HEK293T (cell line): ENCODE data around the gene TTBK1.

Experiments used
- CTCF ChIA-PET: fragments of 350-600 bp; formaldehyde crosslinking; extraction: SDS; loops from one replicate; lab custom pipeline; 2021; ENCODE audit warnings: antibody characterized with exemption, inconsistent platforms; lab: Yijun Ruan, JAX
- POLR2A ChIA-PET: fragments of 350-600 bp; formaldehyde crosslinking; extraction: SDS; loops from one replicate; lab custom pipeline; 2020; ENCODE audit warnings: antibody characterized with exemption, inconsistent platforms; lab: Yijun Ruan, JAX
- DNase-seq: peaks from one replicate; pipeline ENCODE4 v3.0.0; 2012; ENCODE audit warnings: mixed read lengths; ENCODE audit errors: extremely low spot score
- ARNT ChIP-seq: fragments of 450-650 bp; IDR thresholded peaks from 2 replicates; pipeline ENCODE4 v1.6.1; 2017; ENCODE audit warnings: mild to moderate bottlenecking
- BHLHE40 ChIP-seq: fragments of 450-650 bp; IDR thresholded peaks from 2 replicates; pipeline ENCODE4 v1.6.1; 2016; ENCODE audit warnings: mild to moderate bottlenecking, moderate library complexity, borderline replicate concordance
- CTBP1 ChIP-seq: fragments of 450-650 bp; IDR thresholded peaks from 2 replicates; pipeline ENCODE4 v1.6.1; 2016; ENCODE audit warnings: borderline replicate concordance
- ELF4 ChIP-seq: fragments of 450-650 bp; IDR thresholded peaks from 2 replicates; pipeline ENCODE4 v1.6.1; 2017; ENCODE audit warnings: antibody characterized with exemption
- FOXA1 ChIP-seq: fragments of 450-650 bp; IDR thresholded peaks from 2 replicates; pipeline ENCODE4 v1.6.1; 2016; ENCODE audit warnings: mild to moderate bottlenecking
- FOXK2 ChIP-seq: fragments of 450-650 bp; IDR thresholded peaks from 2 replicates; pipeline ENCODE4 v1.6.1; 2016; ENCODE audit warnings: mild to moderate bottlenecking
- FOXM1 ChIP-seq: fragments of 450-650 bp; IDR thresholded peaks from 2 replicates; pipeline ENCODE4 v1.6.1; 2017; ENCODE audit warnings: mild to moderate bottlenecking, borderline replicate concordance
- HDGF ChIP-seq: fragments of 450-650 bp; IDR thresholded peaks from 2 replicates; pipeline ENCODE4 v1.6.1; 2017; ENCODE audit warnings: antibody characterized with exemption, borderline replicate concordance
- L3MBTL2 ChIP-seq: fragments of 450-650 bp; conservative IDR thresholded peaks from 2 replicates; pipeline ENCODE4 v1.6.1; 2016; ENCODE audit warnings: mild to moderate bottlenecking
- LEF1 ChIP-seq: fragments of 450-650 bp; IDR thresholded peaks from 2 replicates; pipeline ENCODE4 v1.6.1; 2017; ENCODE audit warnings: mild to moderate bottlenecking, borderline replicate concordance
- NFRKB ChIP-seq: fragments of 450-650 bp; IDR thresholded peaks from 2 replicates; pipeline ENCODE4 v1.6.1; 2016; ENCODE audit warnings: mild to moderate bottlenecking, moderate library complexity
- PKNOX1 ChIP-seq: fragments of 450-650 bp; IDR thresholded peaks from 2 replicates; pipeline ENCODE4 v1.6.1; 2016
- SP1 ChIP-seq: fragments of 450-650 bp; IDR thresholded peaks from 2 replicates; pipeline ENCODE4 v1.6.1; 2017
- SUZ12 ChIP-seq: fragments of 450-650 bp; IDR thresholded peaks from 2 replicates; pipeline ENCODE4 v1.6.1; 2016; ENCODE audit warnings: mild to moderate bottlenecking
- TARDBP ChIP-seq: fragments of 450-650 bp; IDR thresholded peaks from 2 replicates; pipeline ENCODE4 v1.6.1; 2016
- ZNF384 ChIP-seq: fragments of 450-650 bp; IDR thresholded peaks from 2 replicates; pipeline ENCODE4 v1.6.1; 2016

TTBK1 gene

DNA sequence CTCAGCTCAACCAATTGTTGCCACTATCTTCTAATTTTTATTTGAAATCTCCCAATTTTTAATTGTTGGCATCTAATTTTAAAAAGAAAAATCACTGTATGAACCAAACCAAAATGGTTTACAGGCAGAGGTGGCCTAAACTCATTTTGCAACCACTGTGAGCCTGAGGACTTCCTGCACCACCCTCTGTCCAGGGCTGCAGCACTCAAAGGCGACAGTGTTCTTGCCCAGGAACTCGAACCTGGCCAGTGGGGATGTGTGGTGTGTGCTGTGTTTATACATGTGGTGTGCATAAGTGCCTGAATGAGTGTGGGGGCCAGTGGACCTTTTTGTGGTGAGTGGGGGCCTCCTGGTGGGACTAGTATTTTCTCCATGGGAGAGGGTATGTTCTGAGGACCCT lies 30.4 kb downstream of the TTBK1 start:
- POLR2A ChIA-PET, result no interaction called here
- CTCF ChIA-PET, result no interaction called here
- DNase-seq, result no peak
- TF ChIP-seq PKNOX1 (no peak), ELF4 (no peak), CTBP1 (no peak), FOXM1 (no peak), ZNF384 (no peak), FOXA1 (no peak), SP1 (no peak), NFRKB (no peak), SUZ12 (no peak), L3MBTL2 (no peak)

- TF ChIP-seq ARNT (no peak), ZNF384 (no peak), FOXK2 (no peak), SP1 (no peak), LEF1 (no peak), PKNOX1 (no peak), BHLHE40 (no peak), NFRKB (no peak), SUZ12 (no peak), FOXA1 (no peak), FOXM1 (no peak)
- ChIA-PET POLR2A (no interaction called here), CTCF (no interaction called here)
- DNase-seq, result no peak
Observed at GRCh38 chr6:43274127-43274915, 31.0 kb downstream of the TTBK1 start.

- TF ChIP-seq FOXM1, result no peak
- TF ChIP-seq L3MBTL2, result no peak
- no peak for TF ChIP-seq FOXK2
- no peak for TF ChIP-seq ARNT
- TF ChIP-seq LEF1, result no peak
- TF ChIP-seq CTBP1, result no peak
- TF ChIP-seq ELF4, result no peak
- no peak for TF ChIP-seq TARDBP
- no peak for TF ChIP-seq ZNF384
- TF ChIP-seq SP1, result no peak
- no peak for TF ChIP-seq SUZ12
- TF ChIP-seq FOXA1, result no peak
- no peak for TF ChIP-seq HDGF
- TF ChIP-seq PKNOX1, result no peak
- TF ChIP-seq NFRKB, result no peak
- TF ChIP-seq BHLHE40, result no peak
- ChIA-PET POLR2A (no interaction called here), CTCF (no interaction called here)
- no peak for DNase-seq
Observed at GRCh38 chr6:43274916-43275597, 31.8 kb downstream of the TTBK1 start.

DNA sequence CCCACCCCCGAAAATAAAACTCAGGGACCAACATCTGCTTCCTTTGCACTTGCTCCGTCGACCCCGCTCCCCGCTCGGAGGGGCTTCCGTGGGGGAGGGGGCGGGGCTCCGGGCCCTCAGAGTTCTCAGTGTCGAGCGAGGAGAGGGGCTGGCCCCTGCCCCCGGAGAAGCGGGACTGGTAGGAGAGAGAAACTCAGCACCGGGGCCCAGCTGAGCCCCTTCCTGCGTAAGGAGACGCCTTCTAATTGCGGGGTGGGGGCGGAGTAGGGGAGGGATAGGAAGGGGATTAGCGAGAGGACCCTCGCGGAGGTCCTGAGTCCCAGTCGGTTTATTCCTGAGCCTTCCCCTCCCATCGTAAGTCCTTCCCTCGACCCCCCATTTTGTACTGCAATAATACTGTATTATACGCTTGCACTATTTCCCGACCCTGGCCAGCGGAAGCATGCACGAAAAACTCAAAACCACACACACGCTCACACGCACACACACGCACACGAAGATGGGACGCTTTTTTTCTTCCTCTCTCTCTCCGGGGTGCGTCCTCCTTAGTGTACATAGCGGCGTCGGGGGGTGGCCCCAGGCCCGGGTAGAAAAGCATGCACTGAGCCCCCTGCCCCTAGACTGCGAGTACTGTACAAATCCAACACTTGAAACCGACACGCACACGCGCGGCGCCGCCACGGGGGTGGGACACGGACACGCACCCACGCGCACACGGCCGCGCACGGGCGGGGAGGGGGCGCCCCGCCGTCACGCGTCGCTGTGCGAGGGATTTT lies 32.7 kb downstream of the TTBK1 start:
- CTCF ChIA-PET, result no interaction called here
- TF ChIP-seq HDGF (no peak), BHLHE40 (no peak), FOXK2 (no peak), TARDBP (no peak), ZNF384 (no peak), CTBP1 (no peak), FOXA1 (no peak), L3MBTL2 (no peak), SUZ12 (no peak), ELF4 (no peak), PKNOX1 (no peak), SP1 (no peak), LEF1 (no peak), FOXM1 (no peak), NFRKB (no peak), ARNT (no peak)
- POLR2A ChIA-PET, result no interaction called here

More for the DNA sequence above, 32.7 kb downstream of the TTBK1 start:
- DNase-seq, result no peak
